Activated T-cell treated with anti-CD3 and anti-CD28 coated beads, Interleukin-2, amount 50 U/mL, for 24 hours (primary cell): ENCODE results near the gene FHIP1A.

Source experiments
- DNase-seq: peaks from one replicate; pipeline ENCODE4 v3.0.0-alpha.2; 2020
- H3K27ac Mint-ChIP-seq: 2 replicates; pipeline ENCODE4 v1.8.0; 2020; ENCODE audit warnings: mild to moderate bottlenecking, mixed read lengths
- H3K27me3 Mint-ChIP-seq: 2 replicates; pipeline ENCODE4 v1.8.0; 2020; ENCODE audit warnings: mixed read lengths
- H3K36me3 Mint-ChIP-seq: 2 replicates; pipeline ENCODE4 v1.8.0; 2020; ENCODE audit warnings: low read depth, mixed read lengths
- H3K4me1 Mint-ChIP-seq: 2 replicates; pipeline ENCODE4 v1.8.0; 2020; ENCODE audit warnings: low read depth, mixed read lengths
- H3K4me3 Mint-ChIP-seq: 2 replicates; pipeline ENCODE4 v1.8.0; 2020; ENCODE audit warnings: mild to moderate bottlenecking, moderate library complexity, mixed read lengths
- H3K9me3 Mint-ChIP-seq: 2 replicates; pipeline ENCODE4 v1.8.0; 2020; ENCODE audit warnings: mixed read lengths

Gene FHIP1A

DNA sequence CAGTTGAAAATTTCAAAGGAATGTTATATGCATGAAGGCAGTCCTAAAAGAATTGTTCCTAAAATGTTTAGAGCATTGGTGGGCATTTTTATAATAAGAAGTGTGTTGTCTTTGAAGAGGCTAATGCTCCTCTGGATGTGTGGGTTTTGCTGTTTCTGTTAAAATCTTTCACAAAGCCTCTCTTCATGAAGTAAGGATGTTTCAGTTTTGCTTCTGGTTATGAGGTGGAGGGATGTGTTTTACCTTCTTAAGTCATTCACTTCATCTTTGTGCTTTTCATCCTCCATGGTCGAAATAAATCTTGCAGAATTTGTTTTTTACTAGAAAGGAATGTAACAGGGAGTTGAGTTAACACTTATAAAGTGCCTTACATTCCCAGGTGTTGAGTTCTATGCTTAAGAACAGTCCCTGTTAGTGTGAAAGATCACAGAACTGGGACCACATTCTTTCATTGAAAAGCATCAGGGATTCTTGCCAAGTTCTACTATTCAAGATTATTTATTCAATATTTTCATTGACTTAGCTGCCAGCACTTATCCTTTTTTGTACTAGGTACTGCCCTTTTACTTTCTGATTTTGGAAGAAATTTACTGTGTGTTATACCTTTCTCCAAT, 21.1 kb downstream of the FHIP1A start:
- H3K36me3 Mint-ChIP-seq = no peaks in the 10 kb centered on the region
- peaks cover 18% of the 10 kb centered on the region for H3K27me3 Mint-ChIP-seq
- H3K4me1 Mint-ChIP-seq = peaks cover 2% of the 10 kb centered on the region
- no peaks in the 10 kb centered on the region for H3K9me3 Mint-ChIP-seq
- H3K4me3 Mint-ChIP-seq = no peak overlapping the region
- no peak overlapping the region for H3K27ac Mint-ChIP-seq
- no peak for DNase-seq

GRCh38 chr4:151430740-151431457, 21.9 kb downstream of the FHIP1A start:
- no peaks in the 10 kb centered on the region for H3K36me3 Mint-ChIP-seq
- H3K9me3 Mint-ChIP-seq = no peaks in the 10 kb centered on the region
- H3K4me3 Mint-ChIP-seq = no peak overlapping the region
- DNase-seq = no peak
- peaks cover 18% of the 10 kb centered on the region for H3K27me3 Mint-ChIP-seq
- peaks cover 2% of the 10 kb centered on the region for H3K4me1 Mint-ChIP-seq
- H3K27ac Mint-ChIP-seq = no peak overlapping the region

DNA sequence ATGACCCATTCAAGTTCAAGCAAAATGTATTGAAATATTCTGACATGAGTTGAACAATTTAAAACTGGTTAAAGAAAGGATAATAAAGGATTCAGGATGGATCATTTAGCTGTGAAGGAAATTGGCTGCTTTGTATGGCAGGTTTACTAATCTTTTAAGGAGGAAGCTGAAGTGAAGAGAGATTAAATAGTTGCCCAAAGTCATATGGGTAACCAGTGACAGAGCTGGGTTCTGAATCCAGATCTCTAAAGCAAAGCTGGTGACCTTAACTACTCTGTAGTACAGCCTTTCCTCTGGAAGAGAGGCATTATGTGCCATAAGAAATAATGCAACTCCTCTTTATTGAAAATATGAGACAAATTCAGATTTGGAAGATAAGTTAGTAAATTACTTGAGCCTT, 22.8 kb downstream of the FHIP1A start:
- DNase-seq = no peak
- H3K27me3 Mint-ChIP-seq = peaks cover 20% of the 10 kb centered on the region
- no peak overlapping the region for H3K27ac Mint-ChIP-seq
- no peaks in the 10 kb centered on the region for H3K9me3 Mint-ChIP-seq
- no peaks in the 10 kb centered on the region for H3K36me3 Mint-ChIP-seq
- H3K4me3 Mint-ChIP-seq = no peak overlapping the region
- peaks cover 2% of the 10 kb centered on the region for H3K4me1 Mint-ChIP-seq

DNA sequence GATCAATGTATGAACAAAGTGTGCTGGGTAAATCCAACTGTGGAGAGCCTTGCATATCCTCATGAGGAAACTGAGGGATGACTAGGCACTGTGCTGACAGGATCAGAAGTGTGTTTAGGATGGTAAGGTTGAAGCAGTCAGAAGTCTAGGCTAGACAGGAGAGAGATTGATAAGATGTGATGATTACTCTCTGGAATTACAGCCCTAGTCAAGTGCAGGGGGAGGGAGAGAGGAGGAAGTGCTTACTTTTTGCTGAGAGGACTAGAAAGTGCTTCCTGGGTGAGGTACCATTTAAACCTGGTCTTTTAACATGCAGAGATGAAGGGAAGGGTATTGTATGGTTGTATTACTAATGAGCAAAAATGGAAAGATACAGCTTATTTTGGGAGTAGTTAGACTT, 23.7 kb downstream of the FHIP1A start:
- H3K4me1 Mint-ChIP-seq = peaks cover 2% of the 10 kb centered on the region
- H3K9me3 Mint-ChIP-seq = no peaks in the 10 kb centered on the region
- DNase-seq = no peak
- H3K27ac Mint-ChIP-seq = no peak overlapping the region
- H3K36me3 Mint-ChIP-seq = no peaks in the 10 kb centered on the region
- H3K27me3 Mint-ChIP-seq = peaks cover 20% of the 10 kb centered on the region
- H3K4me3 Mint-ChIP-seq = no peak overlapping the region

GRCh38 chr4:151434183-151434860, 25.3 kb downstream of the FHIP1A start:
- Mint-ChIP-seq H3K4me3 (no peak overlapping the region), H3K4me1 (peaks cover 2% of the 10 kb centered on the region), H3K27ac (no peak overlapping the region), H3K27me3 (peaks cover 20% of the 10 kb centered on the region), H3K36me3 (no peaks in the 10 kb centered on the region), H3K9me3 (no peaks in the 10 kb centered on the region)
- DNase-seq = no peak

- Mint-ChIP-seq H3K9me3 (no peaks in the 10 kb centered on the region), H3K4me1 (no peaks in the 10 kb centered on the region), H3K4me3 (no peak overlapping the region), H3K27ac (no peak overlapping the region), H3K36me3 (no peaks in the 10 kb centered on the region), H3K27me3 (peaks cover 14% of the 10 kb centered on the region)
- no peak for DNase-seq
Measured at GRCh38 chr4:151436093-151436518, 27.1 kb downstream of the FHIP1A start.

- DNase-seq = no peak
- Mint-ChIP-seq H3K9me3 (no peaks in the 10 kb centered on the region), H3K4me3 (no peak overlapping the region), H3K36me3 (no peaks in the 10 kb centered on the region), H3K4me1 (no peaks in the 10 kb centered on the region), H3K27me3 (peaks cover 11% of the 10 kb centered on the region), H3K27ac (no peak overlapping the region)
Measured at GRCh38 chr4:151437505-151437904, 28.5 kb downstream of the FHIP1A start.

DNA sequence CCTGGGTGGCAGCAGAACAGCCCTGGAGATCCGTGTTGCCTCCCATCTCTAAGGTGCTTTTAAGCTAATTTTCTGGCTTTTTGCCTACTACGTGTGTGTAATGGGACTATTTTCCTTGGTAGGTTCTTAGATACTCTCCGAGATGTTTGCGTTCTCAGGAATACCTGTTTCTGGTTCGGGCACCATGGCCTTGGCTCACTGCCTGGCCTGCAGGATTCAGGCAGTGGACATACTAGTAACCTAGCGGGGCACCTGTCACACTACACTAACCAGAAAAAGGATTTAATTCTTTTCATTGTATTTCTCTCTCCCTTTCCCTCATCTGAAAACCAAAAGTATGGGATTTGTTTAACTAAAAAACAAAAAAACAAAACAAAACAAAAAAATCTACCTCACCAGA, 29.2 kb downstream of the FHIP1A start:
- no peak overlapping the region for H3K27ac Mint-ChIP-seq
- no peak for DNase-seq

GRCh38 chr4:151439320-151439719, 30.3 kb downstream of the FHIP1A start:
- H3K9me3 Mint-ChIP-seq = no peaks in the 10 kb centered on the region
- H3K36me3 Mint-ChIP-seq = no peaks in the 10 kb centered on the region
- H3K27ac Mint-ChIP-seq = no peak overlapping the region
- H3K4me3 Mint-ChIP-seq = no peak overlapping the region
- H3K27me3 Mint-ChIP-seq = peaks cover 15% of the 10 kb centered on the region
- H3K4me1 Mint-ChIP-seq = no peaks in the 10 kb centered on the region
- no peak for DNase-seq

More for the DNA sequence above, 29.2 kb downstream of the FHIP1A start:
- Mint-ChIP-seq H3K36me3 (no peaks in the 10 kb centered on the region), H3K4me1 (no peaks in the 10 kb centered on the region), H3K27me3 (peaks cover 11% of the 10 kb centered on the region), H3K9me3 (no peaks in the 10 kb centered on the region), H3K4me3 (no peak overlapping the region)

DNA sequence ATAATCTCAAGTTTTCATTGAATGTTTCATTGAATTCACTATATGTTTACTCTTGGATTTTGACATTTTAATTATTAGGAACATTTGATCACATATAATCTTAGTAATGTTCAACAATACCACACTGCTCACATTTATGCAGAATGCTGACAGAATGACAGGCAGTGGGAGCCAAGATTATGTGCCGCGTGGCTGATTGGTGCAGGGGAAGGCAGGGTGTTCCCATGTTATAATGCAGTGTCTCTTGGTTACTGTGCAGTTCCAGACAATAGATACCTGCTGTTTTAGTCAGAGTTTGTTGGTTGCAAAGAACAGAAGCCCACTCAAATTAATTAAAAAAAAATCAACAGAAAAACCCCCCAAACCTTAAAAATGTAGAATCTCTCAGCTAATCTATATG, 33.0 kb downstream of the FHIP1A start:
- Mint-ChIP-seq H3K27ac (no peak overlapping the region), H3K9me3 (no peaks in the 10 kb centered on the region), H3K27me3 (peaks cover 25% of the 10 kb centered on the region), H3K4me3 (no peak overlapping the region), H3K4me1 (no peaks in the 10 kb centered on the region), H3K36me3 (no peaks in the 10 kb centered on the region)
- DNase-seq = no peak

- H3K4me3 Mint-ChIP-seq = no peak overlapping the region
- no peak for DNase-seq
- H3K27me3 Mint-ChIP-seq = peaks cover 24% of the 10 kb centered on the region
- no peaks in the 10 kb centered on the region for H3K36me3 Mint-ChIP-seq
- no peaks in the 10 kb centered on the region for H3K4me1 Mint-ChIP-seq
- H3K27ac Mint-ChIP-seq = no peak overlapping the region
- H3K9me3 Mint-ChIP-seq = no peaks in the 10 kb centered on the region
Measured at GRCh38 chr4:151443247-151443646, 34.3 kb downstream of the FHIP1A start.

DNA sequence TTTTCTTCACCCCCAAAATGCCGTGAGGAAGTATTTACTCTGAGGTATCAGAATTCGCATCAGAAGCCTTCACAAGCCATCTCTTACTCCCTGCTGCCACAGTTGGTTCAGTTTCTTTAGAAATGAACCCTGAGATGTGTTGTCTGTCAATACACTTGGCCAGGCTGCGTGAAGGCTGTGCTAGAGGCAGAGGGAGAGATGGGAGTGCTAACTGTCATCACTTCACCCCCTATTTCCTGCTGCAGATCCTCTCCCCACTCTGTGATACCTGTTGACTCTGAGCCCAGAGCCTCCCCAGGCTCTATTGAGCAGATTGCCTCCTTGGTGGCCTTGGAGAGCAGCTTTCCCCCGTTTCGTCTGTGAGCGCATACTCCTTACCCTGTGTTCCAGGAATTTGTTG, 34.8 kb downstream of the FHIP1A start:
- Mint-ChIP-seq H3K27ac (no peak overlapping the region), H3K4me3 (no peak overlapping the region), H3K36me3 (no peaks in the 10 kb centered on the region), H3K9me3 (no peaks in the 10 kb centered on the region), H3K27me3 (peaks cover 28% of the 10 kb centered on the region), H3K4me1 (no peaks in the 10 kb centered on the region)
- DNase-seq = no peak

DNA sequence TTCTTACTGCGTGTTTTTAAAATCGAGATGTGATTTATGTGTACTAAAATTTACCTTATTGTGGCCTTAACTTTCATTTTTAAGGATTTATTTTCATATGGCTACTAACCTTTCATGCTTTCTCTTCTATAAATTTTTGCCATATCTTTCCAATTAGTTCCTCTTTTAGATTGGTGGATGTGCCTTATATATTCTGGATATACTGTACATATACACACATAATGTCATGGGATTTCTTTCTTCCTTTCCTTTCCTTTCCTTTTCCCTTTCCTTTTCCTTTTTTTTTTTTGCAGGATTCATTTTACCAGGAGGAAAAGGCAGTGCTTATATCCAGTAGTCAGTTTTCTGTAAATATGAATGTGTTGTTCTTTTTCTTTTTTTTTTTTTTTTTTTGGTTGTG, 37.2 kb downstream of the FHIP1A start:
- Mint-ChIP-seq H3K4me1 (no peaks in the 10 kb centered on the region), H3K4me3 (no peak overlapping the region), H3K36me3 (no peaks in the 10 kb centered on the region), H3K27ac (no peak overlapping the region), H3K9me3 (no peaks in the 10 kb centered on the region), H3K27me3 (peaks cover 24% of the 10 kb centered on the region)
- DNase-seq = no peak

DNA sequence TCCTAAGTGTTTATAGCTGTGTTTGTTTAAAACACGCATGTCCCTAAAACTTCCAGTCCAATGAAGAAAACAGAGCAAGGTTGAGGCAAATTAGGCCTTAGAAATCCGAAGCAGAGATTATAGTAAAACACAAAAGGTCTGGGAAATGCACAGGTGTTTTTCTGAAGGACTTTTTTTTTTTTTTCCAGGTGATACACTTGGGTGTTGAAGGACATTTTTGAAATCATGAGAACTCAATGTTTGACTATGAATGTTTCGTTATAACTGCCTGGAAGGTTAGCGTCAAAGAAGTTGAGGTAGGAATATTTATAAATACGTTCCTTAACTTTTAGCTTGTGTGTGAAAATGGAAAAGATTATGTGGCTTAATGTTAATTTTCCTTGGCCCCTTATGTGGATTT, 45.5 kb downstream of the FHIP1A start:
- H3K9me3 Mint-ChIP-seq = no peaks in the 10 kb centered on the region
- no peak overlapping the region for H3K4me3 Mint-ChIP-seq
- H3K27me3 Mint-ChIP-seq = peaks cover 7% of the 10 kb centered on the region
- no peak for DNase-seq
- no peaks in the 10 kb centered on the region for H3K4me1 Mint-ChIP-seq
- no peaks in the 10 kb centered on the region for H3K36me3 Mint-ChIP-seq
- no peak overlapping the region for H3K27ac Mint-ChIP-seq

DNA sequence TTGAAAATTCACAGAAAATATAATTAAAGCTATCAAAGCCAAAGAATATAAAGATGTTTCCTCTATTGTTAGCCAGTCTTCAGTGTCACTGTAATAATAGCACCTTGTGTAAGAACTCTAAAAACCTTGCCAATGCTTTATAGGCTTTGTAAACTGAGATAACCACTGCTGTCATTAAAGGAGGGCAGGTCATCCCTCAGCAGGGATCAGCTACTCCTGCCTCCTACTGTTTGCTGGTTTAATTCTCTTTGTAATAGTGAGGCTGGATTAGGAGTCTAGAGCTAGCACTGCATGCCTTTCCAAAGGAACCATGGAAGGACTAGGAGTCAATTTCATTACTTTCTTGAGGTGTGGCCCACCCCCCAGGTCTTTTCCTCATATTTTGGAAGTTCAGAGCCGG, 46.2 kb downstream of the FHIP1A start:
- H3K27ac Mint-ChIP-seq = no peak overlapping the region
- H3K4me1 Mint-ChIP-seq = no peaks in the 10 kb centered on the region
- no peak overlapping the region for H3K4me3 Mint-ChIP-seq
- H3K9me3 Mint-ChIP-seq = no peaks in the 10 kb centered on the region
- H3K27me3 Mint-ChIP-seq = peaks cover 7% of the 10 kb centered on the region
- H3K36me3 Mint-ChIP-seq = no peaks in the 10 kb centered on the region
- no peak for DNase-seq
